GM12878 (cell line): ENCODE measurements around the gene NKX2-3.

ENCODE experiments used
- BACH1 ChIP-seq: fragments of 450-650 bp; IDR thresholded peaks from 2 replicates; pipeline ENCODE4 v1.6.1; 2017; ENCODE audit warnings: mild to moderate bottlenecking, borderline replicate concordance
- CBX5 ChIP-seq: sonication (generic); IDR thresholded peaks from 2 replicates; pipeline ENCODE4 v1.6.1; 2016; ENCODE audit warnings: low read depth, moderate library complexity, mild to moderate bottlenecking, inconsistent platforms
- EP300 ChIP-seq, 2 experiments: fragments of 150-350 bp in 1 of 2; IDR thresholded peaks; 2 replicates each; pipeline ENCODE4 v1.6.1; 2011 to 2012; ENCODE audit warnings: low read depth in 2 of 2, low read length in 2 of 2, borderline replicate concordance in 1 of 2, improper control_type of control experiment in 1 of 2, inconsistent platforms in 1 of 2; ENCODE audit not compliant: control insufficient read depth in 1 of 2
- EZH2 ChIP-seq: IDR thresholded peaks from 2 replicates; pipeline ENCODE4 v1.6.1; 2012; ENCODE audit warnings: low read depth, mild to moderate bottlenecking, control low read depth, inconsistent platforms, low read length, borderline replicate concordance; ENCODE audit not compliant: control insufficient read depth
- POLR2A ChIP-seq: IDR thresholded peaks from 2 replicates; pipeline ENCODE4 v1.6.1; 2011; ENCODE audit warnings: low read depth, mild to moderate bottlenecking, low read length
- POLR2AphosphoS5 ChIP-seq: IDR thresholded peaks from 2 replicates; pipeline ENCODE4 v1.6.1; 2011; ENCODE audit warnings: mild to moderate bottlenecking, low read length, inconsistent platforms
- RAD21 ChIP-seq: IDR thresholded peaks from 2 replicates; pipeline ENCODE4 v1.6.1; 2011; ENCODE audit warnings: mild to moderate bottlenecking, low read depth, low read length, moderate library complexity; ENCODE audit not compliant: insufficient read depth
- SP1 ChIP-seq: IDR thresholded peaks from one replicate; pipeline ENCODE4 v1.6.1; 2011; ENCODE audit warnings: low read depth, low read length
- STAT3 ChIP-seq: IDR thresholded peaks from 2 replicates; pipeline ENCODE4 v1.6.1; 2011; ENCODE audit warnings: low read depth, low read length, improper control_type of control experiment
- TARDBP ChIP-seq: IDR thresholded peaks from 2 replicates; pipeline ENCODE4 v1.6.1; 2016; ENCODE audit warnings: borderline replicate concordance
- TF ChIP-seq, protein P1 (sequence below), 3 experiments: IDR thresholded peaks in 2 of 3; conservative IDR thresholded peaks in 1 of 3; 2 replicates each; pipeline ENCODE4 v1.5.1; 2011; ENCODE audit warnings: low read depth in 3 of 3, low read length in 3 of 3, mild to moderate bottlenecking in 3 of 3, control low read depth in 2 of 3, moderate library complexity in 2 of 3, inconsistent platforms in 1 of 3, mixed read lengths in 1 of 3; ENCODE audit not compliant: control insufficient read depth in 2 of 3, insufficient read depth in 1 of 3; ENCODE audit errors: extremely low read depth in 1 of 3
- TF ChIP-seq, protein P2 (sequence below): IDR thresholded peaks from 2 replicates; pipeline ENCODE4 v1.6.1; 2011; ENCODE audit warnings: low read depth, mild to moderate bottlenecking, low read length, moderate library complexity, borderline replicate concordance; ENCODE audit errors: extremely low read depth
- TF ChIP-seq, protein P3 (sequence below): IDR thresholded peaks from 2 replicates; pipeline ENCODE4 v1.6.1; 2011; ENCODE audit warnings: low read depth, low read length, improper control_type of control experiment, borderline replicate concordance

DNA sequence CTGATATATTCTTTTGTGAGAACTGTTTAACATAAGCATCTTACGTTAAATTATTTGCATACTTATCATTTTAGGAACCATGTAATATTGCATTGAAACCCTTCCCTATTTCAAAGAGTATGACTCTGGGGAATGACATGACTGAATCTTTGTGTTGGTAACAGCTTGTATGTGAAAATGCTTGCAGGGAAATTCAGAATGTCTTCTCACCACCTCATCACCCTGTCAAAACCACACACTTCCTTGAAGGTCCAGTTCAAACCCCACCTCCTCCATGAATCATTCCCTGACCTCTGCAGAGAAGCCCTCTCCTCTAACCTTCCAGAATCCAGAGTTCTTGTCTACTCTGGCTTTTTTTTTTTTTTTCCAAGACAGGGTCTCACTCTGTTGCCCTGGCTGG lies 26.3 kb upstream of the NKX2-3 start:
- TF ChIP-seq EZH2: no peak
- no peak for TF ChIP-seq POLR2A
- TF ChIP-seq RAD21: no peak
- TF ChIP-seq TARDBP: no peak
- TF ChIP-seq, protein P1, sequence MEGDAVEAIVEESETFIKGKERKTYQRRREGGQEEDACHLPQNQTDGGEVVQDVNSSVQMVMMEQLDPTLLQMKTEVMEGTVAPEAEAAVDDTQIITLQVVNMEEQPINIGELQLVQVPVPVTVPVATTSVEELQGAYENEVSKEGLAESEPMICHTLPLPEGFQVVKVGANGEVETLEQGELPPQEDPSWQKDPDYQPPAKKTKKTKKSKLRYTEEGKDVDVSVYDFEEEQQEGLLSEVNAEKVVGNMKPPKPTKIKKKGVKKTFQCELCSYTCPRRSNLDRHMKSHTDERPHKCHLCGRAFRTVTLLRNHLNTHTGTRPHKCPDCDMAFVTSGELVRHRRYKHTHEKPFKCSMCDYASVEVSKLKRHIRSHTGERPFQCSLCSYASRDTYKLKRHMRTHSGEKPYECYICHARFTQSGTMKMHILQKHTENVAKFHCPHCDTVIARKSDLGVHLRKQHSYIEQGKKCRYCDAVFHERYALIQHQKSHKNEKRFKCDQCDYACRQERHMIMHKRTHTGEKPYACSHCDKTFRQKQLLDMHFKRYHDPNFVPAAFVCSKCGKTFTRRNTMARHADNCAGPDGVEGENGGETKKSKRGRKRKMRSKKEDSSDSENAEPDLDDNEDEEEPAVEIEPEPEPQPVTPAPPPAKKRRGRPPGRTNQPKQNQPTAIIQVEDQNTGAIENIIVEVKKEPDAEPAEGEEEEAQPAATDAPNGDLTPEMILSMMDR (IDR thresholded peaks at IDR 0.05 in 2 of 3, conservative IDR thresholded peaks at IDR 0.05 in 1 of 3; ENCODE audit: control insufficient read depth in 2 of 3, extremely low read depth in 1 of 3, insufficient read depth in 1 of 3, low read depth in 3 of 3, low read length in 3 of 3): no peak
- TF ChIP-seq EP300 (IDR thresholded peaks at IDR 0.05; ENCODE audit: borderline replicate concordance in 1 of 2, control insufficient read depth in 1 of 2, low read depth in 2 of 2, low read length in 2 of 2): no peak
- no peak for TF ChIP-seq SP1
- no peak for TF ChIP-seq BACH1
- TF ChIP-seq, protein P2, sequence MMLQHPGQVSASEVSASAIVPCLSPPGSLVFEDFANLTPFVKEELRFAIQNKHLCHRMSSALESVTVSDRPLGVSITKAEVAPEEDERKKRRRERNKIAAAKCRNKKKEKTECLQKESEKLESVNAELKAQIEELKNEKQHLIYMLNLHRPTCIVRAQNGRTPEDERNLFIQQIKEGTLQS: no peak
- TF ChIP-seq, protein P3, sequence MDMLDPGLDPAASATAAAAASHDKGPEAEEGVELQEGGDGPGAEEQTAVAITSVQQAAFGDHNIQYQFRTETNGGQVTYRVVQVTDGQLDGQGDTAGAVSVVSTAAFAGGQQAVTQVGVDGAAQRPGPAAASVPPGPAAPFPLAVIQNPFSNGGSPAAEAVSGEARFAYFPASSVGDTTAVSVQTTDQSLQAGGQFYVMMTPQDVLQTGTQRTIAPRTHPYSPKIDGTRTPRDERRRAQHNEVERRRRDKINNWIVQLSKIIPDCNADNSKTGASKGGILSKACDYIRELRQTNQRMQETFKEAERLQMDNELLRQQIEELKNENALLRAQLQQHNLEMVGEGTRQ: no peak
- no peak for TF ChIP-seq CBX5
- no peak for TF ChIP-seq STAT3
- no peak for TF ChIP-seq POLR2AphosphoS5
